Psoas muscle (tissue), 8 donors: Measurements from ENCODE around the gene GH2. TPM values are rescaled to one million over a fixed set of nuclear protein-coding genes. Genes with fewer than 3 reads are reported as not detected.

ENCODE experiments used
- ATAC-seq, 4 donors: fragments of 200-7000 bp; cut with Tn5 transposase; one replicate each; pipeline ENCODE4 v1.9.1; 2020; ENCODE audit warnings: moderate library complexity in 3 of 4, mild to moderate bottlenecking in 2 of 4
- DNase-seq, 2 donors: peaks; one replicate each; pipeline ENCODE4 v3.0.0-alpha.2; 2020
- H3K27ac ChIP-seq: fragments of 200-600 bp; one replicate; pipeline ENCODE4 v1.8.0; 2022
- H3K27me3 ChIP-seq, 3 donors: fragments of 200-600 bp in 1 of 3; one replicate each; pipeline versions ENCODE4 v1.6.1 to v1.8.0; 2013 to 2022; ENCODE audit warnings: low read length in 2 of 3, mild to moderate bottlenecking in 2 of 3, moderate library complexity in 1 of 3; ENCODE audit not compliant: insufficient read depth in 3 of 3
- H3K36me3 ChIP-seq, 2 donors: fragments of 200-600 bp in 1 of 2; one replicate each; pipeline versions ENCODE4 v1.6.1 to v1.8.0; 2013 to 2022; ENCODE audit warnings: low read depth in 1 of 2, mild to moderate bottlenecking in 1 of 2, moderate library complexity in 1 of 2; ENCODE audit not compliant: insufficient read depth in 1 of 2
- H3K4me1 ChIP-seq: fragments of 200-600 bp; one replicate; pipeline ENCODE4 v1.8.0; 2022
- H3K4me3 ChIP-seq: fragments of 200-600 bp; one replicate; pipeline ENCODE4 v1.8.0; 2022; ENCODE audit warnings: mild to moderate bottlenecking
- H3K9me3 ChIP-seq: fragments of 200-600 bp; one replicate; pipeline ENCODE4 v1.8.0; 2022
- WGBS, 3 donors: extraction: QIAGEN DNeasy Blood & Tissue Kit; methylation state at CpG; one replicate each; pipeline versions ENCODE4 v1.1.6 to v1.1.7; 2013; 5-methylcytosine and 5-hydroxymethylcytosine counted together
- intact Hi-C, 2 donors: fragments of 100-400 bp; cut with DNase I; formaldehyde crosslinking; loops; one replicate each; pipeline versions ENCODE4 v1.11.0 to v1.14.2; 2022
- polyA plus RNA-seq, 3 donors: library from polyadenylated mRNA; stranded (reverse); fragments of 200-250 nt; gene quantifications; one replicate each; pipeline ENCODE4 v1.2.3, GENCODE V29; 2013
- total RNA-seq, 4 donors: library from RNA; stranded (reverse); fragmentation: NEBNext Ultra II Directional in 2 of 4; extraction: Animal tissue kit (Norgen Biotek cat#: 25700) in 2 of 4; gene quantifications; one replicate each; pipeline versions ENCODE4 v1.2.1 to v1.2.4, GENCODE V29; 2021 to 2023
- TF ChIP-seq, protein P1 (sequence below): fragments of 200-600 bp; IDR thresholded peaks from one replicate; pipeline ENCODE4 v1.8.0; 2022; ENCODE audit warnings: antibody characterized with exemption
- donor health status: healthy with polysubstance abuse.
- donor health status: DM: no; HTN: no; CAD: no; lungs with moderate emphysema.
- donor health status: Bipolar disorder and iron deficiency.
- donor health status: healthy.
- donor health status: DM: yes; HTN: yes; CAD: no.
- donor health status: DM: no; HTN: no; CAD: no.
- donor health status: DM: no; HTN: no; CAD: no.
- donor health status: DM: yes; HTN: yes; CAD: no.

GH2 gene
- total and polyA plus RNA-seq, 7 donors = not detected

DNA sequence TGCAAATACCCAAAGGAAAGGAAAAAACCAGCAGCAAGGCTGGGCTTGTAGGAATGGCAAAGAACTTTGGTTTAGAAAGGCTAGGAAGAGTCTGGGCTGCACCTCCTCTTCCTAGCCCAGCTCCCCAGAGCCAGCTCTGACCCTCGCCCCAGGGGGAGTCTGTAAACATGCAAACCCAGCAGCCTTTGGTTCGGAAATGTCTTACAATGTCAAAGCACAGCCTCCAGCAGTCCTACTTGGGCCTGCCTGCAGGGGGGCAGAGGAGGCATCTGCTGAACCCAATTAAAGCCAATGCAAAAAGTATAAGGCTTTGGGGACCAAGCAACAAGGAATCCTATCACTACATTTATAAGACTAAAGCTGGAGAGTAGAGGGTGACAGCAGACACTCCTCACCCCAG, 49.3 kb downstream of the GH2 start:
- intact Hi-C loops = no loop called here
- peaks cover 34% of the 10 kb centered on the region for H3K4me1 ChIP-seq
- TF ChIP-seq, protein P1, sequence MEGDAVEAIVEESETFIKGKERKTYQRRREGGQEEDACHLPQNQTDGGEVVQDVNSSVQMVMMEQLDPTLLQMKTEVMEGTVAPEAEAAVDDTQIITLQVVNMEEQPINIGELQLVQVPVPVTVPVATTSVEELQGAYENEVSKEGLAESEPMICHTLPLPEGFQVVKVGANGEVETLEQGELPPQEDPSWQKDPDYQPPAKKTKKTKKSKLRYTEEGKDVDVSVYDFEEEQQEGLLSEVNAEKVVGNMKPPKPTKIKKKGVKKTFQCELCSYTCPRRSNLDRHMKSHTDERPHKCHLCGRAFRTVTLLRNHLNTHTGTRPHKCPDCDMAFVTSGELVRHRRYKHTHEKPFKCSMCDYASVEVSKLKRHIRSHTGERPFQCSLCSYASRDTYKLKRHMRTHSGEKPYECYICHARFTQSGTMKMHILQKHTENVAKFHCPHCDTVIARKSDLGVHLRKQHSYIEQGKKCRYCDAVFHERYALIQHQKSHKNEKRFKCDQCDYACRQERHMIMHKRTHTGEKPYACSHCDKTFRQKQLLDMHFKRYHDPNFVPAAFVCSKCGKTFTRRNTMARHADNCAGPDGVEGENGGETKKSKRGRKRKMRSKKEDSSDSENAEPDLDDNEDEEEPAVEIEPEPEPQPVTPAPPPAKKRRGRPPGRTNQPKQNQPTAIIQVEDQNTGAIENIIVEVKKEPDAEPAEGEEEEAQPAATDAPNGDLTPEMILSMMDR = no peak
- no peak overlapping the region for H3K27ac ChIP-seq
- H3K36me3 ChIP-seq = peaks cover 31 to 90% of the 10 kb centered on the region in 2 donors
- no peak overlapping the region for H3K4me3 ChIP-seq
- no peaks in the 10 kb centered on the region for H3K9me3 ChIP-seq
- no peaks in the 10 kb centered on the region for H3K27me3 ChIP-seq
- DNase-seq (no peak), ATAC-seq (no peak)
- 75 to 83% (median 75%) methylated on average over 2 of the region's 2 CpGs for WGBS, 3 donors

DNA sequence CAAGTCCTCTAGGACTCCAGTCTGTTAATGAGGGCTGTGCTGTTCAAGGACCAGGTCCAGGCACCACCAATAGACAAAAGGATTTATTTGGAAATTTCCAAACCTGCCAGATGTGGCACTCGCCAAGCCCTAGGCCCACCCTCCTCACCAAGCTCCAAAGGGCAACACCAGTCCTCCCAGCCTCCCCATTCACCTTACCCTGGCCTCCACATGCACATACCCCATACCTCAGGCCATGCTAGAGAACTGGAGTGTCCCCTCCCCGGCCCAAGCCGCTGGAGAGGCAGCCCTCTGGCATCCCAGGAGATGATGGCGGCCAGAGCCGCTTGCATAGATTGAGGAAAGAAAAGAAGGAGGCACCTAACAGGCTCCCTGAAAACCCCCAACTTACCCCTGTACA, 49.7 kb downstream of the GH2 start:
- intact Hi-C loops = no loop called here
- TF ChIP-seq, protein P1 = no peak
- no peak overlapping the region for H3K27ac ChIP-seq
- H3K27me3 ChIP-seq = no peaks in the 10 kb centered on the region
- H3K4me3 ChIP-seq = no peak overlapping the region
- H3K4me1 ChIP-seq = peaks cover 29% of the 10 kb centered on the region
- H3K36me3 ChIP-seq = peaks cover 31 to 87% of the 10 kb centered on the region in 2 donors
- DNase-seq (no peak), ATAC-seq (no peak)
- H3K9me3 ChIP-seq = no peaks in the 10 kb centered on the region
- 79 to 87% (median 81%) methylated on average over 5 of the region's 5 CpGs for WGBS, 3 donors

DNA sequence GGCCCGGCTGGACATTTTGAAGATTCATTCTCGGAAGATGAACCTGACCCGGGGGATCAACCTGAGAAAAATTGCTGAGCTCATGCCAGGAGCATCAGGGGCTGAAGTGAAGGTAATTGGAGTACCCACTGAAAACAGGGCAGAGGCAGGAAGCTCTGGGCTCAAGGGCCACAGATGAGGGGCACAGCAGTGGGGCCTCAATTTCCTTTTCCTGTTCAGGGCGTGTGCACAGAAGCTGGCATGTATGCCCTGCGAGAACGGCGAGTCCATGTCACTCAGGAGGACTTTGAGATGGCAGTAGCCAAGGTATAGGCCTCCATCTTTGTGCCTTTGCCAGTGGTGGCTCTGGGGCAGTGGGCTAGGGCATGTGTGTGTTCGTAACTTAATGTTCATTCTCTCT, 50.2 kb downstream of the GH2 start:
- no peak overlapping the region for H3K4me3 ChIP-seq
- no peaks in the 10 kb centered on the region for H3K9me3 ChIP-seq
- no peak overlapping the region for H3K27ac ChIP-seq
- H3K4me1 ChIP-seq = peaks cover 26% of the 10 kb centered on the region
- DNase-seq (no peak), ATAC-seq (no peak)
- TF ChIP-seq, protein P1 = no peak
- peaks cover 29 to 82% of the 10 kb centered on the region in 2 donors for H3K36me3 ChIP-seq
- no peaks in the 10 kb centered on the region for H3K27me3 ChIP-seq
- 59 to 76% (median 62%) methylated on average over 8 of the region's 8 CpGs for WGBS, 3 donors
- intact Hi-C loops = no loop called here

DNA sequence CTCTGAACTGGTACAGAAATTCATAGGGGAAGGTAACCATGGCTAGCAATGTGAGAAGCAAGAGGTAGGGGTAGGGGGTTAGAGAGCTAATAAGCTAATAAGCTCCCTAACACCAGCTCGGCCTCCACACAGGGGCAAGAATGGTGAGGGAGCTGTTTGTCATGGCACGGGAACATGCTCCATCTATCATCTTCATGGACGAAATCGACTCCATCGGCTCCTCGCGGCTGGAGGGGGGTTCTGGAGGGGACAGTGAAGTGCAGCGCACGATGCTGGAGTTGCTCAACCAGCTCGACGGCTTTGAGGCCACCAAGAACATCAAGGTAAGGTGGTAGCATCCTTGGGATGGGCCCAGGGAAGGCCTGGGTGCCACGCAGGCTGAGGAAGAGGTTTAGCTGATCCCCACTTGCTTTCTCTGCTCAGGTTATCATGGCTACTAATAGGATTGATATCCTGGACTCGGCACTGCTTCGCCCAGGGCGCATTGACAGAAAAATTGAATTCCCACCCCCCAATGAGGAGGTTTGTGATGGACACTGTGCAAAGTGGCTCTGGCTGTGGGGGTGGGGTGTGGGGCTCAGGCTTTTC, 50.7 kb downstream of the GH2 start:
- Histone ChIP-seq H3K27me3 (no peaks in the 10 kb centered on the region), H3K4me1 (peaks cover 30% of the 10 kb centered on the region), H3K9me3 (no peaks in the 10 kb centered on the region), H3K4me3 (no peak overlapping the region), H3K36me3 (peaks cover 29 to 78% of the 10 kb centered on the region in 2 donors), H3K27ac (no peak overlapping the region)
- 80 to 83% (median 82%) methylated on average over 15 of the region's 15 CpGs for WGBS, 3 donors
- ATAC-seq = no peak
- TF ChIP-seq, protein P1 = no peak
- no peak for DNase-seq
- intact Hi-C loops = no loop called here

DNA sequence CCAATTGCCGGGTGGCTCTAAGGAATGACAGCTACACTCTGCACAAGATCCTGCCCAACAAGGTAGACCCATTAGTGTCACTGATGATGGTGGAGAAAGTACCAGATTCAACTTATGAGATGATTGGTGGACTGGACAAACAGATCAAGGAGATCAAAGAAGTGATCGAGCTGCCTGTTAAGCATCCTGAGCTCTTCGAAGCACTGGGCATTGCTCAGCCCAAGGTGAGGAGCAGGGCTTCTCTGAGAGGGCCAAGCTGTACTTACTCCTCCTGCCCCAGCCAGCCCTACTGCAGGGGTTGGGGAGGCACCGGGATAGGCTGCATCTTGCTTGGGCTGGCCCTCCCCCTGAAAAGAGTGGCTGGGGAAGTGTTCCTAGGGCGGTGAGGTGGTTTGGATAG, 51.5 kb downstream of the GH2 start:
- Histone ChIP-seq H3K36me3 (peaks cover 31 to 79% of the 10 kb centered on the region in 2 donors), H3K4me1 (peaks cover 34% of the 10 kb centered on the region), H3K9me3 (no peaks in the 10 kb centered on the region), H3K27me3 (no peaks in the 10 kb centered on the region), H3K27ac (no peak overlapping the region), H3K4me3 (no peak overlapping the region)
- 78 to 88% (median 80%) methylated on average over 5 of the region's 5 CpGs for WGBS, 3 donors
- intact Hi-C loops = no loop called here
- no peak for ATAC-seq
- TF ChIP-seq, protein P1 = no peak
- no peak for DNase-seq
